GM13976 (cell line): ENCODE measurements around the gene GPR183.

Experiments used
- DNase-seq: peaks from one replicate; pipeline ENCODE4 v3.0.0; 2012; ENCODE audit warnings: low spot score
- in situ Hi-C: fragments of 300-500 bp; cut with MboI; formaldehyde crosslinking; loops from one replicate; pipeline ENCODE4 v1.12.0; 2022; ENCODE audit warnings: low sequenced_read_pairs, mixed read lengths, inconsistent platforms; ENCODE audit not compliant: unreplicated experiment
- TF ChIP-seq, protein P1 (sequence below): IDR thresholded peaks from 2 replicates; pipeline ENCODE4 v1.5.1; 2012; ENCODE audit warnings: borderline replicate concordance, mild to moderate bottlenecking; ENCODE audit not compliant: insufficient read depth; ENCODE audit errors: extremely low read depth, missing control alignments, control extremely low read depth

GPR183 gene

DNA sequence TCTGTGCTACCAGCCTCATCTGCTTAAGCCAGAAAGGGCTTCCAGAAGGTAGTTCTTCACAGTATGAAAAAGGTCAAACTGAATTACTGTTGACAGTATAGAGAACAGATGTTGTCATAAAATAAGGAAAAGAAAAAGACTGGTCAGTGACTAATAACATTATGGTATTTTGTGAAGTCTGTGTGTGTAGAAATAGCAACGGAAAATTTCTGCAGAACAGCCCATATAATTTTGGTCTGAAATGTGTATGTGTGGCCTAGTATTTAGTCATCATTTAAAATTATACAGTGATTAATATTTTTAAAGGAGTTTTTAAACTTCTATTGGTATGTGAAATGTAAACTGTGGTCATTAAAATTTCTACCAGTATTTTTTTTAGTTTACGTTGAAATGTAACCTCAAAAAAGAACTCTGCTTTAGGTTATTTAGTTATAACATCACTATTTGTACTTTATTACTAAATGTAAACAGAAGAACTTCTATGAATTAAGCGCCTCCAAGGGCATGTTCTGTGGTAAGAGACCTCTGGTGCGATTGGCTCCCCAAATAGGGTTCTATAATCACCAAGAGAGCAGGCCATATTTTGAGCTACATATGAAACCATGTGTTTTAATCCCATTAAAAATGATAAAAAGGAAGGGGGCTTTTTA is 3.3 kb upstream of the GPR183 start:
- in situ Hi-C loops, result no loop called here
- no peak for DNase-seq
- TF ChIP-seq, protein P1, sequence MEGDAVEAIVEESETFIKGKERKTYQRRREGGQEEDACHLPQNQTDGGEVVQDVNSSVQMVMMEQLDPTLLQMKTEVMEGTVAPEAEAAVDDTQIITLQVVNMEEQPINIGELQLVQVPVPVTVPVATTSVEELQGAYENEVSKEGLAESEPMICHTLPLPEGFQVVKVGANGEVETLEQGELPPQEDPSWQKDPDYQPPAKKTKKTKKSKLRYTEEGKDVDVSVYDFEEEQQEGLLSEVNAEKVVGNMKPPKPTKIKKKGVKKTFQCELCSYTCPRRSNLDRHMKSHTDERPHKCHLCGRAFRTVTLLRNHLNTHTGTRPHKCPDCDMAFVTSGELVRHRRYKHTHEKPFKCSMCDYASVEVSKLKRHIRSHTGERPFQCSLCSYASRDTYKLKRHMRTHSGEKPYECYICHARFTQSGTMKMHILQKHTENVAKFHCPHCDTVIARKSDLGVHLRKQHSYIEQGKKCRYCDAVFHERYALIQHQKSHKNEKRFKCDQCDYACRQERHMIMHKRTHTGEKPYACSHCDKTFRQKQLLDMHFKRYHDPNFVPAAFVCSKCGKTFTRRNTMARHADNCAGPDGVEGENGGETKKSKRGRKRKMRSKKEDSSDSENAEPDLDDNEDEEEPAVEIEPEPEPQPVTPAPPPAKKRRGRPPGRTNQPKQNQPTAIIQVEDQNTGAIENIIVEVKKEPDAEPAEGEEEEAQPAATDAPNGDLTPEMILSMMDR, result no peak

- TF ChIP-seq, protein P1, result no peak
- no peak for DNase-seq
- in situ Hi-C loops, result no loop called here
Observed at GRCh38 chr13:99308471-99309087, 1.4 kb upstream of the GPR183 start.

- no peak for DNase-seq
- TF ChIP-seq, protein P1, result no peak
- in situ Hi-C loops, result no loop called here
Observed at GRCh38 chr13:99307648-99308339, 595 bp upstream of the GPR183 start.

DNA sequence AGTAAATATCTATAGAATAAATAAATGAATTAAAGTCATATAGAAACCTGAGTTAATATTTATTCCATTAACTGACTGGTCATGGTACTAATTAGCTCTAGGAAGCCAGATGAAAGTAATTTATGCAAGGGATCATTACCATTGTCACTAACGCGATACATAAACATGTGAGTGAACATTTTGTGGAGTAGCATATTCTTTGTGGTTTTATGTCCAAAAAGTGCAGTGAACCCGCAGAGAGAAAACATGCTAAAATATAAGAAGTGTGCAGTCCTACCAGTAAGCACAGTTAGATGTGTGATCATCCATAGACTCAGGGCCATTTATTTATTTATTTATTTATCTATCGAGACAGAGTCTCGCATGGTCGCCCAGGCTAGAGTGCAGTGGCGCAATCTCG is 1.6 kb downstream of the GPR183 start:
- in situ Hi-C loops, result no loop called here
- TF ChIP-seq, protein P1, result no peak
- no peak for DNase-seq

DNA sequence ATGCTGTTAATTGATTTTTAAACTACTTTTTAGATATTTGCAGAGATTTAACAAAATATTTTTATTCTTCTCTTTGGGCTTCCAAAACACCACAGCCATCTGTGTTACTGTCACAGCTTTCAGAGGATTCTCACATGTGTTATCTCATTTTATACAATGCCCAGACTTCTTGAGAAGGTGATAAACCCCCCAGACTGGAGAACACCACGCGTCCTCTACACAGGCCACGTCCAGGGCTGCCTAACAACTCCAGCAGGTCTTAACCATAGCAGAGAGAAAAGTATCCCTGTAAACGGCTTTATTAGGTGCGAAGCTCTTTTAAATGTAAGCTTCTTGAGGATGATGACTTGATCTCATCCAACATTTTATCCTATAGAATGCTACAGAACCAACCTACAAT is 2.0 kb downstream of the GPR183 start:
- in situ Hi-C loops, result no loop called here
- DNase-seq, result no peak
- TF ChIP-seq, protein P1, result no peak

DNA sequence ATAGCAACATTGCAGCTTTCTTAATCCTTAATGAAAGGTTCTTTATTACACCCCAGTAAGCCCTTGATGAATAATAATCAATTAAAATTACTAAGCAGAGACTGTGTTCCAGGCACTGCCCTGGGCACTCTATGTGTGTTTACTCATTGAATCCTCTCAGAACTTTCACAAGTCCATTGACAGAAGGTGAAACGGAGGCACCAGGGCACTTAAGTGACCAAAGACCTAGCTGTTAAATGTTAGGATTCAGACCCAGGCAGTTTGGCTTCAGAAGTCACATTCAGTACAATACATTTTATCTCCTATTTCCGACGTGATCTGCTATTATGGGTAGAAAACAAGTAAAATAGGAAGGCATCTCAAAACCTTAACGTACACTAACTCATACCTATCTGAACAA is 2.7 kb downstream of the GPR183 start:
- in situ Hi-C loops, result no loop called here
- DNase-seq, result no peak
- TF ChIP-seq, protein P1, result no peak
